ENCODE measurements around the gene ABCC12. TPM values are rescaled to one million over a fixed set of nuclear protein-coding genes. Genes with fewer than 3 reads are reported as not detected.

The ABCC12 gene
- polyA plus RNA-seq, 1 donor from 2014 or later: not detected

- TF ChIP-seq CTCF (IDR thresholded peaks at IDR 0.05; ENCODE audit: poor library complexity, severe bottlenecking) (no peak), SMC3 (conservative IDR thresholded peaks at IDR 0.05; ENCODE audit: poor library complexity) (no peak), EP300 (conservative IDR thresholded peaks at IDR 0.05; ENCODE audit: poor library complexity, severe bottlenecking) (no peak), TAF1 (IDR thresholded peaks at IDR 0.05; ENCODE audit: low read depth) (no peak), MXI1 (conservative IDR thresholded peaks at IDR 0.05; ENCODE audit: poor library complexity, severe bottlenecking) (no peak), EZH2 (IDR thresholded peaks at IDR 0.05; ENCODE audit: borderline replicate concordance, insufficient read depth, low read length, poor library complexity, severe bottlenecking) (no peak), RAD21 (conservative IDR thresholded peaks at IDR 0.05) (no peak), REST (IDR thresholded peaks at IDR 0.05; ENCODE audit: borderline replicate concordance) (no peak)
- no peaks in the 10 kb centered on the region for H3K36me3 ChIP-seq (ENCODE audit: insufficient read depth, low read length)
- no peak overlapping the region for H2AFZ ChIP-seq (ENCODE audit: low read depth, low read length)
- no peaks in the 10 kb centered on the region for H3K9me3 ChIP-seq (ENCODE audit: low read length)
- H3K9me2 ChIP-seq (ENCODE audit: insufficient read depth, low read length): no peaks in the 10 kb centered on the region
- no peaks in the 10 kb centered on the region for H3F3A ChIP-seq (ENCODE audit: insufficient read depth, low read length, poor library complexity, severe bottlenecking)
- no peak overlapping the region for H3K4me2 ChIP-seq (ENCODE audit: low read length)
- H3K4me3 ChIP-seq (ENCODE audit: low read length): no peak overlapping the region
- no peak overlapping the region for H3K9ac ChIP-seq (ENCODE audit: low read length)
- H4K20me1 ChIP-seq (ENCODE audit: insufficient read depth): no peaks in the 10 kb centered on the region
- no peaks in the 10 kb centered on the region for H3K27me3 ChIP-seq (ENCODE audit: insufficient read depth, low read depth, low read length)
- no peaks in the 10 kb centered on the region for H3K79me2 ChIP-seq (replicated peaks; ENCODE audit: insufficient read depth, low read length)
- H3K27ac ChIP-seq (ENCODE audit: low read length): no peak overlapping the region
Measured at GRCh38 chr16:48146131-48146530, 9.7 kb downstream of the ABCC12 start.

- H3F3A ChIP-seq (ENCODE audit: insufficient read depth, low read length, poor library complexity, severe bottlenecking): no peaks in the 10 kb centered on the region
- H3K4me3 ChIP-seq (ENCODE audit: low read length): no peak overlapping the region
- TF ChIP-seq TAF1 (IDR thresholded peaks at IDR 0.05; ENCODE audit: low read depth) (no peak), RAD21 (conservative IDR thresholded peaks at IDR 0.05) (no peak), CTCF (IDR thresholded peaks at IDR 0.05; ENCODE audit: poor library complexity, severe bottlenecking) (no peak), EP300 (conservative IDR thresholded peaks at IDR 0.05; ENCODE audit: poor library complexity, severe bottlenecking) (no peak), EZH2 (IDR thresholded peaks at IDR 0.05; ENCODE audit: borderline replicate concordance, insufficient read depth, low read length, poor library complexity, severe bottlenecking) (no peak), SMC3 (conservative IDR thresholded peaks at IDR 0.05; ENCODE audit: poor library complexity) (no peak), REST (IDR thresholded peaks at IDR 0.05; ENCODE audit: borderline replicate concordance) (no peak), MXI1 (conservative IDR thresholded peaks at IDR 0.05; ENCODE audit: poor library complexity, severe bottlenecking) (no peak), POLR2AphosphoS5 (IDR thresholded peaks at IDR 0.05) (no peak)
- no peaks in the 10 kb centered on the region for H3K9me2 ChIP-seq (ENCODE audit: insufficient read depth, low read length)
- H3K79me2 ChIP-seq (replicated peaks; ENCODE audit: insufficient read depth, low read length): no peaks in the 10 kb centered on the region
- no peaks in the 10 kb centered on the region for H4K20me1 ChIP-seq (ENCODE audit: insufficient read depth)
- H3K4me2 ChIP-seq (ENCODE audit: low read length): no peak overlapping the region
- H3K27me3 ChIP-seq (ENCODE audit: insufficient read depth, low read depth, low read length): no peaks in the 10 kb centered on the region
- no peak overlapping the region for H3K9ac ChIP-seq (ENCODE audit: low read length)
- no peak overlapping the region for H3K27ac ChIP-seq (ENCODE audit: low read length)
- H3K36me3 ChIP-seq (ENCODE audit: insufficient read depth, low read length): no peaks in the 10 kb centered on the region
- H3K9me3 ChIP-seq (ENCODE audit: low read length): no peaks in the 10 kb centered on the region
- no peak overlapping the region for H2AFZ ChIP-seq (ENCODE audit: low read depth, low read length)
Measured at GRCh38 chr16:48143812-48144368, 11.9 kb downstream of the ABCC12 start.

Data from neural cell (in vitro differentiated cells).